Left lung (tissue), 10 donors: ENCODE results near the gene ATP6V0E2. TPM values are rescaled to one million over a fixed set of nuclear protein-coding genes. Genes with fewer than 3 reads are reported as not detected.

Experiments
- ATAC-seq: fragments of 200-7000 bp; cut with Tn5 transposase; one replicate; pipeline ENCODE4 v1.9.1; 2020; ENCODE audit warnings: moderate library complexity
- DNase-seq, 4 donors: peaks; one replicate each; pipeline ENCODE4 v3.0.0-alpha.2; 2013 to 2020
- H3K27ac ChIP-seq, 2 donors: fragments of 200-600 bp; sonication (generic) in 1 of 2; one replicate each; pipeline versions ENCODE4 v1.5.0 to v1.8.0; 2020 to 2021
- H3K27me3 ChIP-seq, 2 donors: fragments of 200-600 bp; sonication (generic) in 1 of 2; one replicate each; pipeline versions ENCODE4 v1.5.0 to v1.8.0; 2020 to 2021
- H3K36me3 ChIP-seq, 2 donors: fragments of 200-600 bp; sonication (generic) in 1 of 2; one replicate each; pipeline versions ENCODE4 v1.5.0 to v1.8.0; 2020 to 2021
- H3K4me1 ChIP-seq, 2 donors: fragments of 200-600 bp; one replicate each; pipeline ENCODE4 v1.8.0; 2021
- H3K4me3 ChIP-seq, 2 donors: fragments of 200-600 bp; sonication (generic) in 1 of 2; one replicate each; pipeline versions ENCODE4 v1.5.0 to v1.8.0; 2020 to 2021; ENCODE audit warnings: mild to moderate bottlenecking in 1 of 2
- H3K9me3 ChIP-seq, 2 donors: fragments of 200-600 bp; sonication (generic) in 1 of 2; one replicate each; pipeline versions ENCODE4 v1.5.0 to v1.8.0; 2020 to 2021
- CTCF ChIP-seq, 2 donors: fragments of 200-600 bp; sonication (generic) in 1 of 2; IDR thresholded peaks; one replicate each; pipeline versions ENCODE4 v1.5.0 to v1.8.0; 2021; ENCODE audit warnings: antibody characterized with exemption in 2 of 2
- intact Hi-C, 2 donors: fragments of 100-400 bp; cut with DNase I; formaldehyde crosslinking; loops; one replicate each; pipeline versions ENCODE4 v1.11.2 to v1.14.2; 2022
- polyA plus RNA-seq, 6 donors: library from polyadenylated mRNA; unstranded; fragments of 120-200 nt; gene quantifications; one replicate each; pipeline ENCODE4 v1.2.1, GENCODE V29; 2013; ENCODE audit not compliant: insufficient read length in 6 of 6
- total RNA-seq, 2 donors: library from RNA; stranded (reverse); fragmentation: NEBNext Ultra II Directional; extraction: Animal tissue kit (Norgen Biotek cat#: 25700); gene quantifications; one replicate each; pipeline ENCODE4 v1.2.1, GENCODE V29; 2021
- donor health status: DM: no; HTN: yes; CAD: no.
- donor health status: DM: no; HTN: no; CAD: no.

Gene ATP6V0E2
- total and polyA plus RNA-seq, 8 donors, result 14.0 to 30.5 (median 16.9) TPM

GRCh38 chr7:149853157-149853556, 20.6 kb upstream of the ATP6V0E2 start:
- ATAC-seq (no peak), DNase-seq (no peak)
- Histone ChIP-seq H3K9me3 (no peaks in the 10 kb centered on the region), H3K4me3 (no peak overlapping the region), H3K27me3 (no peaks in the 10 kb centered on the region), H3K4me1 (peaks cover 5 to 11% of the 10 kb centered on the region in 2 donors), H3K36me3 (peaks cover 0 to 25% of the 10 kb centered on the region in 2 donors), H3K27ac (no peak overlapping the region)
- intact Hi-C loops, result no loop called here
- TF ChIP-seq CTCF (IDR thresholded peaks at IDR 0.05), result no peak

- Histone ChIP-seq H3K27ac (no peak overlapping the region), H3K36me3 (peaks cover 0 to 25% of the 10 kb centered on the region in 2 donors), H3K4me1 (peaks cover 5 to 11% of the 10 kb centered on the region in 2 donors), H3K27me3 (no peaks in the 10 kb centered on the region), H3K9me3 (no peaks in the 10 kb centered on the region), H3K4me3 (no peak overlapping the region)
- peak; percentile 92 for ATAC-seq
- TF ChIP-seq CTCF (IDR thresholded peaks at IDR 0.05), result no peak
- intact Hi-C loops, result no loop called here
- DNase-seq, result peak in 3 of 4 donors; percentile 36 to 80 (median 78)
These were observed 19.0 kb upstream of the ATP6V0E2 start for GRCh38 chr7:149854611-149855360.

- H3K27me3 ChIP-seq, result no peaks in the 10 kb centered on the region
- no peak overlapping the region for H3K27ac ChIP-seq
- DNase-seq (no peak), ATAC-seq (peak; percentile 33)
- H3K36me3 ChIP-seq, result peaks cover 0 to 24% of the 10 kb centered on the region in 2 donors
- H3K4me1 ChIP-seq, result peaks cover 5 to 11% of the 10 kb centered on the region in 2 donors
- no peak overlapping the region for H3K4me3 ChIP-seq
- no peak for TF ChIP-seq CTCF (IDR thresholded peaks at IDR 0.05)
- intact Hi-C loops, result no loop called here
- H3K9me3 ChIP-seq, result no peaks in the 10 kb centered on the region
These were observed 18.1 kb upstream of the ATP6V0E2 start for GRCh38 chr7:149855361-149856305.

GRCh38 chr7:149856583-149856982, 17.2 kb upstream of the ATP6V0E2 start:
- intact Hi-C loops, result no loop called here
- peaks cover 5 to 11% of the 10 kb centered on the region in 2 donors for H3K4me1 ChIP-seq
- TF ChIP-seq CTCF (IDR thresholded peaks at IDR 0.05), result no peak
- no peaks in the 10 kb centered on the region for H3K27me3 ChIP-seq
- DNase-seq (no peak), ATAC-seq (no peak)
- peaks cover 0 to 34% of the 10 kb centered on the region in 2 donors for H3K36me3 ChIP-seq
- no peak overlapping the region for H3K4me3 ChIP-seq
- no peaks in the 10 kb centered on the region for H3K9me3 ChIP-seq
- H3K27ac ChIP-seq, result no peak overlapping the region

GRCh38 chr7:149859369-149859768, 14.4 kb upstream of the ATP6V0E2 start:
- Histone ChIP-seq H3K27ac (no peak overlapping the region), H3K4me1 (peaks cover 5 to 9% of the 10 kb centered on the region in 2 donors), H3K9me3 (no peaks in the 10 kb centered on the region), H3K4me3 (no peak overlapping the region), H3K36me3 (peaks cover 0 to 45% of the 10 kb centered on the region in 2 donors), H3K27me3 (no peaks in the 10 kb centered on the region)
- no peak for TF ChIP-seq CTCF (IDR thresholded peaks at IDR 0.05)
- no peak for DNase-seq
- no peak for ATAC-seq
- intact Hi-C loops, result no loop called here
